HG03457 (cell line): Measurements from ENCODE around the gene OR7C2.

Source experiments
- ATAC-seq: cut with Tn5 transposase; IDR thresholded peaks from one replicate; pipeline ENCODE4 v1.9.1; 2021; ENCODE audit warnings: moderate number of reproducible peaks; ENCODE audit not compliant: unreplicated experiment

OR7C2 gene

DNA sequence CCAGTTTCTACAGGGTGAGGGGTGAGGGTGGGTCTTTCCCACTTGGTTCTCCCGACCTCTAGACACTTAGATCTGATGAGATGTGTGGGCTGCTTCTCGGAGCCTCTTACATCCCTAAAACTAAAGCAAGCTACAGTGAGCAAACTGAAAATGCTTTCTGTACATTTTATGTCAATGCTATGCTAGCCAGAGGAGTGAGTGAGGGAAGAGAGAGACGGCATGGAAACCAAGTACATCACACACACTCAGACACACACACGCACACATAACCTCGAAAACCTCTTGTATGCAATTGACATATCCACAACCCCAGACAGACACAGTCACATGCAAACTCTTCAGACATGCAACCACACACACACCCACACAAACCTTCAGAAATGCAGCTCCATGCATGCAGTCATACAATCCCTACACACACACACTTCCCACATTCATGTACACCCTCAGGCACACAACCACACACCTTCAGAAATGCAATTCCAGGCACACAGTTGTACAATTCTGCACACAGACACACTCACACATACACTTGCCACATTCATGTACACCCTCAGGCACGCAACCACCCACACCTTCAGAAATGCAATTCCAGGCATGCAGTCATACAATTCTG, 37.0 kb downstream of the OR7C2 start:
- ATAC-seq = no peak

DNA sequence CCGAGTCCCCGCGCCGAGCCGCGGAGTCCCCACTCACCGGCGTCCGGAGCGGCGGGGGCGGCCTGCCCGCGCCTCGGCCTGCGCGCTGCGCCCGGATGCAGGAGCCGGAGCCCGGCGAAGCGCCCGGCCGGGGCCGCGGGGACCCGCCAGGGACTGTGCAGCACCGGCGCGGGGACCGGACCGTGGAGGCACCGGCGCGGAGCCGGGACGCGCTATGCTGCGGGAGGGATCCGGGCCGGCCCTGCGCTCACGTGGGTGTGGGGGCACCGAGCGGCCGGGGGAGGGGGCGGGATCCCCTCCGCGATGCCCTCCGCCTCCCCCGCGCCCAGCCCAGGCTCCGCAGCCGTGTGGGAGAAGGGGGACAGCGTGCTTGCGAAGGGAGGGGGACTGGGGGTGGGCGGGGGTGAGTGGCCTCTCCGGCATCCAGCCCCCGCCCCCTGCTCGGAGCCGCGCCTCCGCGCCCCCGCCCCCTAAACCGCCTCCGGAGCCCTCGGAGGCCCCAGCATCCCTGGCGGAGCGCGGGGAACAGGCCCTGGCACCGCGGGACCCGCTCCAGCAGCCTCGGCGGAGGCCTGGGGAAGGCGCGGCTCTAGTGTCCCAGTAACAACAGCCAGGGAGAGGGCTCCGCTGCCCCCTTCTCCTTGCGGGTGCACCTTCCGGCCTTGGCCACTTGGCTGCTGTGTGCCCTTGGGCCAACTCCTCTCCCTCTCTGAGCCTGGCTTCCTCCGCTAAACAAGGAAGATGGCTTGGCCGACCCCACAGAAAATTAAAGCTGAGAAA, 38.4 kb downstream of the OR7C2 start, which contains the start of gene SLC1A6:
TSS of gene SLC1A6 (minus strand) at position 389 of the 780 bp plus-strand sequence. CDS start 6,954 bp downstream, outside the sequence.
- no peak for ATAC-seq

DNA sequence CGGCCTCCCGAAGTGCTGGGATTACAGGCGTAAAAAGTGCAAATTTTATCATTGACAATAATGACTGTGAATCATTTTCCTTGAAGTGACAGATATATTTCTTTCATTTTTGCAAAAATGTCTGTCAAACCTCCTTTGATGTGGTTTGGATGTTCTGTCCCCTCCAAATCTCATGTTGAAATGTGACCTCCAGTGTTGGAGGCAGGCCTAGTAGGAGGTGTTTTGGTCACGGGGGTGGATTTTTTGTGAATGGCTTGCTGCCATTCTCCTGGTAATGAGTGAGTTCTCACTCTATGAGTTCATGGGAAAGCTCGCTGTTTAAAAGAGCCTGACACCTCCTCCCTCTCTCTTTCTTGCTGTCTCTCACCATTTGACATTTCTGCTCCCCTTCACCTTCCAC, 43.8 kb downstream of the OR7C2 start:
- ATAC-seq = no peak
